T-helper 1 cell (primary cell): ENCODE data around the gene CC2D1A.
A peak's percentile ranks its signal among the peaks of the same experiment; 100 is the strongest.

Experiments
- DNase-seq, 5 donors: peaks; one replicate each; pipeline ENCODE4 v3.0.0-alpha.2; 2012 to 2020

Gene CC2D1A

DNA sequence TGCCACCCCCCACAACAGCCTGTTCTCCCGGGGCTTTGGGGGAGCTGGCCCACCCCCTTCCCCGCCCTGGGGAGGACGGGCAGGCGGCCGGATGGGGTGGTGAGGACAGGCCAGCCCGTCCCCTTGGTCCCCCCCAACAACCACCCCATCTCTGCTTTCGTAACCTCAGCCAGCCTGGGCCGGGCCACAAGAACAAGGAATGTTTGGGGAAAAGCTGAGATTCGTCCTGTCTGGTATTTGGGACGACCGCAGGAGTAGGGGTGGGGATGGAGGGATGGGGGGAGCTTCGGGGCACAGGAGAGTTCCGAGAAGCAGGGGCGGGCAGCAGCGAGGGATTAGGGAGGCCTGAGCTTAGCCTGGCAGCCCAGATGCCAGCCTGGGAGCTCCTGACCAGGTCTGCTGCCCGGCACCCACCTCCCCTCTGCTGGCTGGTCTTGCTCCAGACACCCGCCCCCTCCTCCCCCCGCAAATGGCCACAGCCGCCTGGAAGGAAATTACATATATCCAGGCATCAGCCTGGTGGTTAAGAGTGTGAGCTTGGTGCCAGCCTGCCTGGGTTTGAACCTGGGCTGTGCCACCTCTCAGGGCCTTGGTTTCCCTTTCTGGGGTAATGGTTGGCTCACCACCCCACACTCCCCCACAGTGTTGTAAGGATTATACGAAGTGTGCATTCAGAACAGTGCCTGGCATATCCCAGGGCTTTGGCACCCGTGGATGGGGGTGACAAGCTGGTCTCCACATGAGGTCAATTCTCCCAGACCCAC lies 32.5 kb downstream of the CC2D1A start, which contains the start of gene PODNL1:
PODNL1 (minus strand) TSS at position 117 of the 764 bp plus-strand sequence. CDS start 236 bp downstream, outside the sequence.
- DNase-seq: no peak

DNA sequence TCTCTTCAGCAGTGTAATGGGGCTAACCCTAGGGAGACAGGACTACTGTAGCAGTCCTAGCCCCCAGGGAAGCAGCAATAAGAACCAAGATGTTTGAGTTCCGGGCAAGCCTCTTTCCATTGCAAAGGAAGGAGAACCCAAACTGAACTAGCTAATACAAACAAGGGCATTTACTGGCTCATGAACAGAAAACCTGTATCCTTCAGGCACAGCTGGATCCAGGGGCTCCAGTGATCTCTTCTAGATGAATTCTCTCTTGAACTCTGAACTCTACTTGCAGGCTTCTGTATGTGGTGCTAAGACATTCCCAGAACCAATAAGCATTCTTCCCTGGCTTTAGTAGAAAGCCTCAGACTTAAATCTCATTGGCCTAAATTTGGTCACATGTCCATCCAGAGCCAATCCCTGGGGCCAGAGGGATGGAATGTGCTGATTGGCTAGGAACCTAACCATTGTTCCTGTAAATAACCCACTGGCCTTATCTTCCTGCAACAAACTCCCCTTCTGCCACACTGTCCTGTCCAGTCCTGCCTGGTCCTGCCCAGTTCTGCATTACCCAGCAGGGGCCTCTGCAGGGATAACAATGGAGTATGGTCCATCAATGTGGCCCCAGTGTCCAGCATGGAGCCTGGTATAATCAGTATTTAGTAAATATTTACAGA lies 36.2 kb downstream of the CC2D1A start:
- DNase-seq: no peak

DNA sequence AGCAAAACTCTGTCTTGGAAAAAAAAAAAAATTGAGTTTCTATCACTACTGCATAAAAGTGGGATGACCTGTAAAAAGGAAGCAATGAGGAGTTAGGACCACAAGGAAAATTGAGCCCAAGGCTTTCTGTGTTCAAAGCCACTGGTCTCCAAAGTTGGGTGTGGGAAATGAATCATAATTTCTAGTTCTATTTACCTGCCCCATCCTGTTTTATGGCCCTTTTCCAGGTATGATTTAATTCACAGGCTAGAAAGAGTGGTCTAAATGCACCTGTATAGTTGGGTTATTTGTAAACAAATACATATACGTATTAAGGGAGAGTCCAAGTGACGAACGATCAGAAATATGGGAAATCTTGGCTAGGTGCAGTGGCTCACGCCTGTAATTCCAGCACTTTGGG lies 40.4 kb downstream of the CC2D1A start:
- DNase-seq: no peak

DNA sequence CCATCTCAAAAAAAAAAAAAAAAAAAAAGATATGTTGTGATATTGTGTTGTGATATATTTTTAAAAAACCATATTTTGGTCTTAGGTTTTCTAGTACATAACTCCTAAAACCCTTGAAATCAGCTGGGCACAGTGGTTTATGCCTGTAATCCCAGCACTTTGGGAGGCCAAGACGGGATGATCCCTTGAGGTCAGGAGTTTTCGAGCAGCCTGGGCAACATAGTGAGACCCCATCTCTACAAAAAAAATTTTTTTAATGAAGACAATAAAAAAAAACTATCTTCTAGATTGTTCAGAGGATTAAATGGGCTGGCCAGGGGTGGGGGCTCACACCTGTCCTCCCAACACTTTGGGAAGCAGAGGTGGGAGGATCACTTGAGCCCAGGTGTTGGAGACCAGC lies 45.0 kb downstream of the CC2D1A start:
- no peak for DNase-seq

DNA sequence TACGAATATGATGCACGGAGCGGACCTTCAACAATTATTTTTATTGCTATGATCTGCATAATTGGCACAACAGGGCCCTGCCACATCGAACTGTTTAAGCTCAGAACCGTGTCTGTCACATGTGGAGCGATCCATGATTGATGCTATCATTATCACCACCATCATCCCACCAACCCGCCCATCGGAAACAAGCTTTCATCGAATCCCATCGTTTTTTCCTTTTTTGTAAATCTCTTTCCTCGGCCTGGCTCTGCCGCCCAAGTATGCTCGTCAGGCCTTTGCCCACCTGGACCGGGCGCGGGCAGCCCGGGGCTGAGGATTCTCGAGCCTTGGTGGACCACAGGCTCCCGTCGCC lies 45.8 kb downstream of the CC2D1A start:
- no peak for DNase-seq

DNA sequence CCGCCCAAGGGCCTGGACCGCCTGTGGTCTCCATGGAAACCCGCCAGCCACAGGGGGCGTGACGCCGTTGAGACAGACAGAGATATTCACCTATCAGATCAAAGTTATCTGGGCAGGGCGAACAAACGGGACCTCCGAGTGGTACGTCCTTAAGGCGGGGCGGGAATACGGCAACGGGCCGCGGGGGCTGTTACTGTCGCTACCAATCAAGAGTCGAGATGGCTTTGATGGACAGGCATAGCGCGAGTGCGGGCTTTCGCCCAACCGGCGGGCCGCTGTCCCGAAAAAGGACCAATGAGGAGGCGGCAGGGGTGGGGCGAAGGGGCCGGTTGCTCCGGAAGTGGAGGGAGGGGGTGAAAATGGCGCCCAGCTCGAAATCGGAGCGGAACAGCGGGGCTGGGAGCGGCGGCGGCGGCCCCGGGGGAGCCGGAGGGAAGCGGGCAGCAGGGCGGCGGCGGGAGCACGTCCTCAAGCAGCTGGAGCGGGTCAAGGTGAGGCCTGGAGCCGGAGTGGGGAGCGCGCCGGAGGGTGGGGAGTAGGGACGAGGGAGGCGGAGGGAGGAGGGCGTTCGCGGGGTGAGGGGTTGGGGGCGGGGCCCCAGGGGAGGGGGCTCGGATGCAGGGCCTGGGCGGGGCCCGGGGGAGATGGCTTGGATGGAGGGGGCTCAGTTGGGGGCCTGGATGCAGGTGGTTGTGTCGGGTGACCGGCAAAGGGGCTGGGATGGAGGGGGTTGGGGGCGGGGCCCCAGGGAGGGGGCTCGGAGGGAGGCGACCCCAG lies 46.3 kb downstream of the CC2D1A start, which contains the start of gene DCAF15:
DCAF15 (plus strand) TSS at position 356 of the 777 bp plus-strand sequence; CDS start at position 360, 4 bp downstream.
- peak; percentile 98 to 100 (median 98) for DNase-seq

DNA sequence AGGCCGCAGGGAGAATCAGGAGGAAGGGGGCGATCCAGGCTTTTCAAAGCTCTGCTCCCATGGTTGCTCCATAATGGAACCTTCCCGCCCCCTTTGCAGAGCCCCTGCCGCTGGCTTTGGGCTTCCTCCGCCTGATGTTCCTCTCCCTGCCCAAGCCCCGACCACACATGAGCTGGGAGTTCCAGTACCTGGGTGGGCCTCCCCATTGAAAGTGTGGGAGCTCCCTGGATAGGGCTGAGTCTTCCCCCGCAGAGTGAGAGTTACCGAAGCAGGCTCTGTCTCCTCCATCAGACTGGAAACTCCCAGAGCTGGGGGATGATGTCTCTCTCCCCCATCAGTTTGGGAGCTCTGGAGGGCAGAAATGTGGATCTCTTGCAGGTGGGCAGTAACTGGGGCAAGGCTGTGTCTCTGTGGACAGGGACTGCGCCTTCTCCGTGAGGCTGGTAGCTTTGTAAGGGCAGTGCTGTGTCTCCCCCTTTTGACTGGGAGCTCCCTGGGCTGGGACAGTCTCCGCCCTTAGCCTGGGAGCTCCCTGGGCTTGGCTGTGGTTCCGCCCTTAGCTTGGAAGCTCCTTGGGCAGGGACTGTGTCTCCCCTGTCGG lies 47.0 kb downstream of the CC2D1A start:
- DNase-seq: no peak

DNA sequence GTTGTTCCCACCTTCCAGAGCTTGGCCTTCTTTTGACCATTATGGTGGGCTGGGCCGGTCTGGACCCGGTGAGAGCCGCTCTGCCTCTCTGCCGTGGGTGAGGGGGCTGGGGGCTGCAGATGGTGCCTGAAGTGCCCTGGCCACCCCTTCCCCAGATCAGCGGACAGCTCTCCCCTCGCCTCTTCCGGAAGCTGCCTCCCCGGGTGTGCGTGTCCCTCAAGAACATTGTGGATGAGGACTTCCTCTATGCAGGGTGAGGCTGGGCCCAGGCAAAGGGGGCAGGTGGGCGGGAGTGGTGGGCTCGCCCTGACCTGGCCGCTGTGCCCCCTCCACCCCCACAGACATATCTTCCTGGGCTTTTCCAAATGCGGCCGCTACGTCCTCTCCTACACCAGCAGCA lies 48.2 kb downstream of the CC2D1A start:
- no peak for DNase-seq

DNA sequence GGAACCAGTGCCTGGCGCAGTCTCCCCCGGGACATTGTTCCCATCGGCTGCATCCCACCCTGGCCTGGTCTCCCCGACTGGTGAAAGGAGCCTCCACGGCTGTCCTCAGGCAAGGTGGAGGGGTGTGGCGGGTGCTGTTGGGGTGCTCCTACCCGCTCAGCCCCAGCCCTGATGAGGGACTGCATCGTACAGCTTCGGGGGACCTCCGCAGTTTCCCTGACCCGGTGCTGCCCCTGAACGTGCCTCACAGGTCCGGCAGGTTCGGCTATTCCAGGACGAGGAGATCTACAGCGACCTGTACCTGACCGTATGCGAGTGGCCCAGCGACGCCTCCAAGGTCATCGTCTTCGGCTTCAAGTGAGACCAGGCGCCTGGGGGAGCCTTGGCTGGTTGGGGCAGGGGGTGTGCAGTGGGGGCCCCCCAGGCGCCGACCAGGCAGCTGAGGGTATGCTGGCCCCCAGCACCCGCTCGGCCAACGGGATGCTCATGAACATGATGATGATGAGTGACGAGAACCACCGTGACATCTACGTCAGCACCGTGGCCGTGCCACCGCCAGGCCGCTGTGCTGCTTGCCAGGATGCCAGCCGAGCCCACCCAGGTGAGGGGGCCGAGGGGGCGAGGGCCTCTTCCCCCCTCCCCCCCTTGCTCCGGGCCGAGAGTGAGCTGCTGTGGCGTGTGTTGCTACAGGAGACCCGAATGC lies 49.8 kb downstream of the CC2D1A start:
- no peak for DNase-seq

DNA sequence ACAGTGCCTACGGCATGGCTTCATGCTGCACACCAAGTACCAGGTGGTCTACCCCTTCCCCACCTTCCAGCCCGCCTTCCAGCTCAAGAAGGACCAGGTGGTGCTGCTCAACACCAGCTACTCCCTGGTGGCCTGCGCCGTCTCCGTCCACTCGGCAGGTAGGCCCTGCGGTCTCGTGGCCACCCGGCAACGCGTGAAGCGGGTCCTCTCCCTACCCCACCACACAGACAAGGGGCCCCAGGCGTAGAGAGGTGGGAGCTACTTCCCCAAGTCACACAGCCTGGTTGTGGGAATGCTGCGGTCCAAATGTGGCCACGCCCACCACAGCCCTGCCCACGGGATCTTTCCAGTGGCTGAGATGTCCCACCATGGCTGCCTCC lies 50.4 kb downstream of the CC2D1A start:
- DNase-seq: no peak

DNA sequence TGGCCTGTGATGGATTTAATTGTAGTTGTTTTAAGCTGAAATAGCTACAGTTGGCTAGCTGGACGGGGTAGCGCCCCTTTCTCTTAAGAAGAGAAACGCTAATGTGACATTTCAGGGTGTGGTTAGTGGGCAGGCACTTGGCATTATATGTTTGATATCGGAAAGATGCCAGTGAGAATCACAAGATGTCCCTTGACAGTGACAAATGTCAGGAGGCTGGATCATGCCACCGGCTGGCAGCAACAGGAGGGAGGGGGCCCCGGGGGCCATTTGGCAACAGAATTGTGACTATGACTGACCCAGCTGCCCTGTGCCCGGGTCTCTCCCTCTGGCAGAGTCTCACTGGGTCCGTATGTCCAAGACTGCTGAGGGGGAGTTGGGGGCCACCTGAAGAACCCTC lies 51.0 kb downstream of the CC2D1A start:
- DNase-seq: no peak

DNA sequence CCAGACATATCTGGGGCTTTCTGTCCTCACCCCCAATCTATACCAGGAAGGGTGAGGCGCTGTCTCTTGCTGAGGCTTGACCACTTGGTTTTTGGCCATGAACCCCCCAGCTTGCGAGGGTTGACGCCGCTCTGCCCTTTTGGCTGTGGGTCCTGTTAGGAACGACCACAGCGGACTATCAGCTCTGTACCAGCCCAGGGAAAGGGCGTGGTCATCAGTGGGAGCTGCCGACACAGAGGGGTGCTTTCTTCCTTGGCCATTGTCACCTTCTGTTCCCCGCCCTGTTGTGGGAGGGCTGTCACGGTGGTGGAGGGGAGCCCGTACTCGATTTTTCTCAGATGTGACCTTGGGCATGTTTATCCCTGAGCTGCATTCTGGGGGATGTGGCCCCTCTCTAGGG lies 52.0 kb downstream of the CC2D1A start:
- DNase-seq: no peak

DNA sequence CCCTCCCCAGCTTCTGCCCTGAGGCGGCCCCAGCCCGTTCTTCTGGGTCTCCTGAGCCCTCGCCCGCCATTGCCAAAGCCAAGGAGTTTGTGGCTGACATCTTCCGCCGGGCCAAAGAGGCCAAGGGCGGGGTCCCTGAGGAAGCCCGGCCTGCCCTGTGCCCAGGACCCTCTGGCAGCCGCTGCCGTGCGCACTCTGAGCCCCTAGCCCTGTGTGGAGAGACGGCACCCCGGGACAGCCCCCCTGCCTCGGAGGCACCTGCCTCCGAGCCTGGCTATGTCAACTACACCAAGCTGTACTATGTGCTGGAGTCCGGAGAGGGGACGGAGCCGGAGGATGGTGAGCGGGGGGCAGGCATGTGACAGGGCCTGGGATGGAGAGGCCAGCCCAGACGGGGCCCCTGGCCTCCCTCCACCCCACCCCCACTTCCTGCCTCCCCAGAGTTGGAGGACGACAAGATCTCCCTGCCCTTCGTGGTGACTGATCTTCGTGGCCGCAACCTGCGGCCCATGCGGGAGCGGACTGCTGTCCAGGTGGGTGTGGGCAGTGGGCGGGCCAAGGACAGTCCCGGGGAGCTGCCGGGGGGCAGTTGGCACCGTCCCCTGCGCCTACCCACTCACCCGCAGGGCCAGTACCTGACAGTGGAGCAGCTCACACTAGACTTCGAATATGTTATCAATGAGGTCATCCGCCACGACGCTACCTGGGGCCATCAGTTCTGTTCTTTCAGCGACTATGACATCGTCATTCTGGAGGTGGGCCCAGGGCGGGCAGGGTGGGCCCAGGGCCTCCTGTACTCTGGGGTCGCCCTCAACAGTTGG lies 53.4 kb downstream of the CC2D1A start:
- no peak for DNase-seq

DNA sequence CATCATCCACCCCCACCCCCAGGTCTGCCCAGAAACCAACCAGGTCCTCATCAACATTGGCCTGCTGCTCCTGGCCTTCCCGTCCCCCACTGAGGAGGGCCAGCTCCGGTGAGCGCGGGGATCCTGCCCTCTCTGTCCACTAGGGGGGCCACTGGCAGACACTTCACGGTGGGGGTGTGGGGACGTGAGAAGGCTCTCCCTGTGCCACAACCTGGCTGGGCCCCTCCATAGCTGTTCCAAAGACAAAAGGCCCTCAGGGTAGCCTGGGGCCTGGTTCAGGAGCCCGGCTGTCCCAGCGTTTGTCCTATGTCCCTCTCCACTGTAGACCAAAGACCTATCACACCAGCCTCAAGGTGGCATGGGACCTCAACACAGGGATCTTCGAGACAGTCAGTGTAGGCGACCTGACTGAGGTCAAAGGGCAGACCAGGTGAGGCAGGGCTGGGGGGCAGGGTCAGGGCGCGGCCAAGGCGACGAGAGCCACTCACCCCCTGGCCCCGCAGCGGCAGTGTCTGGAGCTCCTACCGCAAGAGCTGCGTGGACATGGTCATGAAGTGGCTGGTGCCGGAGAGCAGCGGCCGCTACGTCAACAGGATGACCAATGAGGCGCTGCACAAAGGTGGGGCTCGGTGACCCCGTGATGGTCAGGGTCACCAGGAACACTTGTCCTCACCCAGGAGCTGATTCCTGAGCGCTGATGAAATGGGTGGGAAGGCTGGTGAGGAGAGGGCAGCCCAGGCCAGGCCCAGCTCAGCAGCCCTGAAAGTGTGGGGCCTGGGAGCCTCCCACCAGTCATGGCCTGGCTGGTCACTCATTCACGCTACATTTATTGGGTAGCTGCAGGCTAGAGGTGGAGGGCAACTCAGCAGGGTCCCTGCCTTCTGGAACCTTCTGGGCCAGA lies 54.2 kb downstream of the CC2D1A start:
- DNase-seq: no peak

DNA sequence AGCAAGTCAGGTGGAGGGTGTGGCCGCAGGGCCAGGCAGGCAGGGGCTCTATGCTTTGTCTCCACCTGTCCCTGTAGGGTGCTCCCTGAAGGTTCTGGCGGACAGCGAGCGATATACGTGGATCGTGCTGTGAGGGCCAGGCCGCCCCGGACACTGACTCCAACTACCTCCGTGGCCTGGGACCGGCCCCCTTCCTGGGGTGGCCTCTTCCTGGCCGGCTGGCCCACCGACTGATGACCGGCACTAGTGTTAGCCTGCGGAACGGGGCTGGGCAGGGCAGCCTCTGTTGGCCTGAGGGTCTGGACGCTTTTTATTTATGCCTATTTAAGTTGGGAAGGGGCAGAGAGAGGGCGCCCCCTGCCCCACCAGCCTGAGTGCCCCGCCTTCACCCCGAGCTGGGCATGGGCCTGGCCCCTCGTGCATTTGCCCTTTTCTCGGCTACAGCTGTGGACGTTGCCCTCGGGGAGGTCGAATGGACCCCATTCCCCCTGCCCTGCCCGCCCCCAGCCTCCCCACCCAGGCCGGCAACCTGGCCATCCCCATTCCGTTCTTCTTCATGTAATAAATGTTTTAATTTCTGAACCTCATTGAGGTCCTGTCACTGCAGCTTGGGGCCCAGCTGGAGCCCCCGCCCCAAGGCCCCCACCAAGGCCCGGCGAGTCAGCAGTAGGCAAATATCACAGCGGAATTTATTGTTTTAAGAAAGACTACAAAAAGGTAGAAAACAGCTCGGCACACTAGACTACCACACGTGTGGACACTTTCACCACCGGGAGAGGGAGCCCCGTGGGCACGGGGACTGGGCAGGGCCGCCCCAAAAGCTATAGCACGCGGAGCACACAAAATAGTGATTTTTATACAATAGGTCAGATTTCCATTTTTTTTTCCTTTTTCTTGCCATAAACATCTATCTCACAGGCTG lies 55.1 kb downstream of the CC2D1A start:
- no peak for DNase-seq

DNA sequence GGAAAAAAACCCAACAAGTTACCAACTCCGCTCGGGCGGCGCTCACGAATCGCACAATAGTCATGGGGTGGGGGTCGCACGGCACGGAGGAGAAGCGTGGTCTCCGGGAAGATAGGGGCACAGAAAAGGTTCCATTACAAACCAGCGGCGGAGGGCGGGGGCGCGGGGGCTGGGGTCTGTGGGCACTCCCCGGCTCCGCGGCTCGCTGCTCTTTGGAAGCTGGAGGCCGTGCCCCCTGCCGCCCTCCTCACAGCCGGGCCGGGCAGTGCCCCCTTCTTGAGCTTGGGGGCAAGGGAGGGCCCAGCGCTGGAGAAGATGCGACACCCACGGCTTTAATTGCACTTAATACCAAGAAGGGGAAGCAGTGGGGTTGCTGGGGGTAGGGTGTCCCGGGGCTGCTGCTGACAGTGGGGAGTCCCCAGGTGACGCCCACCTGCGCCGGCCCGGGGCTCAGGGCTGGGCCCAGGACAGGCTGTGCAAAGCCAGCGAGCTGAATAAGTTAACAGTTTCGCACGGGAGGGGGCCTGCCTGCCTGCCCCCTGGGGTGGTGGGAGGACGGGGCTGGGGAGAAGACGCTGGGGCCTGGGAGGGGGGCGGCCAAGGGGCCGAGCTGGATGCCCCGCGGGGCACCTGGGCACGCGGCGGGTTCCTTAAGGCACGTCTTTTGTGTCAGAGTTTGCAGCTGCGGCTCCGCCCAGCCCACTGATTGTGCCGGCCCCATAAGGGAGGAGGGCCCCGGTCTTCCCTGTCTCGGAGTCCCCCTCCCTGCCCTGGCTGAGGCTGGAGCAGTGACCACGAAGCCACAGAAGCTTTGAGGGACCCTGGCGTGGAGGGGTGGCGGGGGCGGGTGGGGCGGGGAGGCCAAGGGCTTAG lies 56.1 kb downstream of the CC2D1A start:
- no peak for DNase-seq

DNA sequence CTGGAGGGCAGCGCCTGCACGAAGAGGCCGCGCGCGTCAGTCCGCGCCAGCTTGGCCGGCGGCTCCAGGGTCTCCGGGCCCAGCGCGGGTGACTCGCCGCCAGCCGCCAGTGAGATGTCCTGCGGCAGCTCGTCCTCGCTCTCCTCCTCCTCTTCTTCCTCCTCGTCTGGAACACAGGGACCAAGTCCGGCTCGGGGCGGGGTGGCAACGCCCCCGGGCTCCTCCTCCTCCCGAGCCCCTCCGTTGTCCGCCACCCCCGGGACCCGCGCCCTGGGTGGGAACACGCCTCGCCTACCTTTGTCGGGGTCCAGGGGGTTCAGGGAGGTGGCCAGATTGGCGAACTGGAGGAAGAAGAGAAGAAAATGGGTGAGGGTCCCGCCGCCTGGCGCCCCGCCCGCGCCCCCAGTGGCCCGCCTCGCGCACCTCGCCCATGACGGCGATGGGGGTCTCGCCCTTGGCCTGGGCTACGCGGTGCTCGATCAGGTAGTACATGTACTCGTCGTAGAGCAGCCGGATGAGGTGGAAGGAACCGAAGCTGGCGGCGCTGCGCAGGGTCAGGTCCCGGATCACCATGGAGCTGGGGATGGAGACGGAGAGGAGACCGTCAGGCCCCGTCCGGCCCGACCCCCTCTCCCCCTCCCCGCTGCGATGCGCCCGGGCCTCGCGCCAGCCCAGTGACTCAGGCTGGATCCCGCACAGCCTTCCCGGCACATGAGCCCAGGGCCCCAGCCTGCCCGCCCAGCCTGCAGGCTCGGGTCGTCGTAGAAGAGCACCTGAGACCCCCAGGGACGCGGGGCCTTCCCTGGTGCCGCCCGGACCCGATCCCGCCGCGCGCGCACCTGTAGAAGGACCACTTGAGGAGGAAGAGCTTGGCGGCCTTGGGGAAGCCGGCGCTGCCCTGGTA lies 57.0 kb downstream of the CC2D1A start:
- no peak for DNase-seq
